SHP77 (cell line): ENCODE data around the gene MS4A2.
"Not testable (repeated sequence)": the region's sequence is repeated elsewhere in the genome, so short reads cannot be mapped to it uniquely, and the experiment has no call there.

ENCODE experiments used
- DNase-seq, 2 experiments: peaks; one replicate each; lab custom pipeline; 2025; lab: John Stamatoyannopoulos, UW

Gene MS4A2

GRCh38 chr11:60088364-60088763 lies at the start of gene MS4A2:
Gene MS4A2, plus strand, starts transcription at chr11:60088664. Its CDS starts 102 bp downstream, at chr11:60088766.
- no peak for DNase-seq

GRCh38 chr11:60040109-60040508 lies 48.4 kb upstream of the MS4A2 start, which contains the start of gene OOSP2:
Gene OOSP2, plus strand, starts transcription at chr11:60040409. Its CDS starts 51 bp downstream, at chr11:60040460.
- DNase-seq: no peak

- not testable (repeated sequence) for DNase-seq
Measured at GRCh38 chr11:60050422-60050821, 38.0 kb upstream of the MS4A2 start.

- not testable (repeated sequence) for DNase-seq
Measured at GRCh38 chr11:60050839-60051238, 37.6 kb upstream of the MS4A2 start.

GRCh38 chr11:60056349-60056969 lies 32.0 kb upstream of the MS4A2 start, which contains the start of gene MS4A3:
Gene MS4A3, plus strand, starts transcription at chr11:60056665. Its CDS starts 4,496 bp downstream, at chr11:60061161.
- DNase-seq: no peak

DNA sequence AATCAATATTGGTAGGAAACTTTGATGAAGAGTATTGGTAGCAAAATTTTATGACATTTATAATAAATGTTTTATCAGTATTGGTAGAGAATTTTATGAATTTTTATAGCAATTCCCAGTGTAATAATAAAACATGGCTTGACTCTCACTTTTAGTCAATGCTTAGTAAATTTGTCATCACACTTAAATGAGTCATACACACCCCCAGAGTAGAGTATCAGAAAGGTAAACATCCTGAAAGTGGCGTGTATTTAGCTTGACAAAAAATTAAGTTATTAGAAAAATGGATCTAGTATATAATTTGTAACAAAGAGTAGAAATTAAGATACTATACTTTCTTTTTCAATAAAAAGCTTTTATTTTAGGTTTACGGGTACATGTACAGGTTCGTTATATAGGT lies 29.4 kb upstream of the MS4A2 start:
- no peak for DNase-seq

GRCh38 chr11:60059521-60060240 lies 28.8 kb upstream of the MS4A2 start:
- no peak for DNase-seq

DNA sequence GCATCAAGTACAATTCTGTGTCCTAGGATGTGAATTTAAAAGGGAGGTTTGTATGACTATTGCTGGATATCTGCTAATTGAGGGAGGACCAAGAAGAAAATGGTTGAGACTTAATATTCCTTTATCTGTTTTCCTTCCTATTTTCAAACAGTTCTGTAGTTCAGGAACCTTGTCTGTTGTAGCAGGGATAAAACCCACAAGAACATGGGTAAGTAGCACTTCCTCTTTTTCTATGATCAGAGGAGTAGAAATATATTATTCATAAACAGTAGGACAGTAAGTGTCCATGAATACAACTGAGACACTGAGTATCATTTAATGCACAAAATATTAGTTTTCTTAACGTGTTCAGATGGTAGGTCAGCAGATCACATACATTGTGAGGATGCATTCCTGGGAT lies 24.4 kb upstream of the MS4A2 start:
- no peak for DNase-seq

- no peak for DNase-seq
Measured at GRCh38 chr11:60065801-60066200, 22.7 kb upstream of the MS4A2 start.

GRCh38 chr11:60069450-60069849 lies 19.0 kb upstream of the MS4A2 start:
- DNase-seq: no peak

- DNase-seq: not testable (repeated sequence)
Measured at GRCh38 chr11:60071644-60072043, 16.8 kb upstream of the MS4A2 start.

DNA sequence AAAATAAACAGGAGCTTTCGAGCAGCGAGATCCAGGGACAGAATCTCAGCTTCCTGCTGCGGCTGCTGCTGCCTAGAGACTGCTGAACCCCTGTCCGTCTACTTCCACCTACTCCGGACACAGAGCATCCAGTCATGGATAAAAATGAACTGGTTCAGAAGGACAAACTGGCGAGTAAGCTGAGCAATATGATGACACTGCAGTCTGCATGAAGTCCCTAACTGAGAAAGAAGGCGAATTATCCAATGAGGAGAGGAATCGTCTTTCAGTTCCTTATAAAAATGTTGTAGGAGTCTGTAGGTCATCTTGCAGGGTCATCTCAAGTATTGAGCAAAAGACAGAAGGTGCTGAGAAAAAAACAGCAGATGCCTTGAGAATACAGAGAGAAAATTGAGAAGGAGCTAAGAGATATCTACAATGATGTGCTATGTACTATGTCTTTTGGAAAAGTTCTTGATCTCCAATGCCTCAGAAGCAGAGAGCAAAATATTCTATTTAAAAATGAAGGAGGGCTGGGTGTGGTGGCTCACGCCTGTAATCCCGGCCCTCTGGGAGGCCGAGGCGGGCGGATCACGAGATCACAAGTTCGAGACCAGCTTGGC lies 11.1 kb upstream of the MS4A2 start:
- no peak for DNase-seq

- DNase-seq: no peak
Measured at GRCh38 chr11:60077981-60078380, 10.5 kb upstream of the MS4A2 start.

- DNase-seq: no peak
Measured at GRCh38 chr11:60078745-60079144, 9.7 kb upstream of the MS4A2 start.

- DNase-seq: no peak
Measured at GRCh38 chr11:60080535-60080934, 7.9 kb upstream of the MS4A2 start.

DNA sequence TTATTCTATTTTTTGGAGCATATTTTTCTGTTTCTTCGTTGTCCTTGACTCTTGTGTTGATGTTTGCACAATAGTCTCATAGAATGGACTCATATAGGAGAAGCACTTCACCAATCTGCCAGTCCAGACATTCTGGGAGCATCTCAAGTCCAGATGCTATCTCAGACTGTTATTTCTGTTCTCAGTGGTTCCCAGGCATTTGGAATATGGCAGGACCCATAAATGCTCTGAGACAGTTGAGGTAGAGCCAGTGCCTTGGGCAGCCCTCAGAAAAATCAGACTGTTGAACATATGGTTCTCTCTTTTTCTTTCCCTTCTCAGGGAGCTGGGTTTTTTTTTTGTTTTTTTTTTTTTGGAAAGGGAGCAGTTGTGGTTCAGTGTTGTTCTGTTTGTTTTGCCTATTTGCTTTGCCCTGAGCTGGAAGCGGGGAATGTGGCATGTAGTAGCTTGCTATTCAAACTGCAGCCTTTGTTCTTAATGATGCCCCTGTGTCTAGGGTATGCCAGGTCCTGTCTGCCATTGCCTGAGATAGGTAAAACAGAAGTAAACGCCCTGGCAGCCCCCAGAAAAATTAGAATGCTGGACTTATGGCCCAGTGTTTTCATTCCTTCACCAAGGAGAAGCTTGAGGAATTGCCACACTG lies 3.7 kb upstream of the MS4A2 start:
- no peak for DNase-seq

GRCh38 chr11:60085909-60086308 lies 2.6 kb upstream of the MS4A2 start:
- DNase-seq: no peak

DNA sequence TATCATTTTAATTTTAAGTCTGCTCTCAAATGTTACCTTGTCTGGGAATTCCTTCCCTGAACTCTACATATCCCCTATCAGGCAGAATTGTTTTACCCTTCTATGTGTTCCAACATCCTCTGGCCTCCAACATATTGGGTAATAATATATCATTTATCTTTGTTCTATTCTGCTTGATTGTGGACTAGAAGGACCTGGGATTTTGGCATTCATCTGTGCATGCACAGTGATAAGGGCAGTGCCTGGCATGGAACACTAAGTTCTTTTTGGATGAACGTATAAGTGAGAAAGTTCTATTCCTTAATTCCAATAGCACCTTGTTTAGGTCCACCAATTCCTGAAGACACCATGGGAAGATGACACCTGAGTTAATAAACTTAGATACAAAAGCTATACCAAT lies 1.2 kb upstream of the MS4A2 start:
- no peak for DNase-seq

- no peak for DNase-seq
Measured at GRCh38 chr11:60095477-60096120, 7.1 kb downstream of the MS4A2 start.

- DNase-seq: no peak
Measured at GRCh38 chr11:60097189-60097588, 8.7 kb downstream of the MS4A2 start.

GRCh38 chr11:60098508-60098907 lies 10.0 kb downstream of the MS4A2 start:
- DNase-seq: no peak

GRCh38 chr11:60100516-60100915 lies 12.1 kb downstream of the MS4A2 start:
- DNase-seq: no peak
